NCI-H2196 treated with DMSO at 0.1 percent for 48 hours (cell line): ENCODE data around the gene NTMT1.

ENCODE experiments used
- DNase-seq: peaks from one replicate; lab custom pipeline; 2025; ENCODE audit not compliant: unreplicated experiment; lab: John Stamatoyannopoulos, UW

The NTMT1 gene

GRCh38 chr9:129673602-129674001 is 47.6 kb downstream of the NTMT1 start:
- no peak for DNase-seq

GRCh38 chr9:129674229-129674628 is 48.3 kb downstream of the NTMT1 start:
- DNase-seq: no peak

GRCh38 chr9:129675620-129676019 is 49.7 kb downstream of the NTMT1 start:
- DNase-seq: no peak

DNA sequence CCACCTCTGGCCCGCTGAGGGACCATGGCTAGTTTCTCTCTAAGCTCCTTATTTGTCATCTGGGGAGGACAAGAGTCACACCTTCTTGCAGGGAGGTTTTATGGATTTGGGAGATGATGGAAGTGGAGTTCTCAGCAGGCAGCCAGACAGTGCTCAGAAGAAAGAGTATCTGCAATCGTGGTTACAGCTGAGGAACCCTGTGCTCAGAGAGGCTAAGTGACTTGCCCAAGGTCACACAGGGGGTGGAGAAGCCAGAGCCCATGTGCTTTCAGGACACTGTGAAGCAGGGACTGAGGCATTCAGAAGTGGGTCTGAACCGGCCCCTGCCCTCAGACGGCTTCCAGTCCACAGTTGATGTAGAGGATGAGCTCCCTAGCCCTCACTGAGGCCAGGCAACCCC is 50.3 kb downstream of the NTMT1 start:
- no peak for DNase-seq

DNA sequence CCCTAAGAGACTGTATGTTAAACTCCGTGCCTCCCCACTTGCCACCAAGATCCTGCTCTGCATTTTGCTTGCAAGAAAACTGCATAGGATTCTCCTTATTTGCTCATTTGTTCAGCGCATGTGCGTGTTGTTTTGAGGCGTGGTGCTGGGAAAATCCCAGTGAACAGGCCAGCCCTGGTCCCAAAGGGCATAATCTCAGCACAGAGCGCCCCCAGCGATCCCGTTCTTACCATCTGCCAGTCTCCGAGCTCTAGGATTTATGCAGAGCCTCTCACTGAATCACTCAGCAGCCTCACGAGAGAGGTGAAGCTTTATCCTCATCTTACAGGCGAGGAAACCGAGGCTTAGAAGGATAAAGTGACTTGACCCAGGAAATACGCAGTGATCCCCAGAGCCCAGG is 51.0 kb downstream of the NTMT1 start:
- no peak for DNase-seq

- DNase-seq: no peak
These were observed 51.5 kb downstream of the NTMT1 start for GRCh38 chr9:129677456-129677855.

GRCh38 chr9:129678844-129679243 is 52.9 kb downstream of the NTMT1 start:
- DNase-seq: no peak

DNA sequence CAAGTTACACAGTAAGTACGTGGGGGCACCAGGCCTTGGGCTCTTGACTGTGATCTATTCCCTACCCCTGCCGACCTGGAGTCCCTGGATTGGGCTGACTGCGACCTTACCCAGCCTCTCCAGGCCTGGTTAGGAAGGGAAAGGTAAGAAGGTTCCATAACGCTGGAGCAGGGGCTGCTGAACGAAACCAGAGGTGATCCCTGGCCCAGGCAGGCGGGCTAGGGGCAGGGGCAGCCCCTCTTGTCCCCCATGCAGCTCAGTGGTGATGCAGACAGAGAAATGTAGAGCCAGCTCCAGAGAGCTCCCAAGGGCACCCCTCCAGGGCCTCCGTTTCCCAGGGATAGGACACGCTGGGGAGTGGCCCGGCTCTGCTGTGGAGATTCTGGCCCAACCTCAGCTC is 53.6 kb downstream of the NTMT1 start:
- no peak for DNase-seq

GRCh38 chr9:129681924-129682323 is 56.0 kb downstream of the NTMT1 start:
- DNase-seq: no peak

DNA sequence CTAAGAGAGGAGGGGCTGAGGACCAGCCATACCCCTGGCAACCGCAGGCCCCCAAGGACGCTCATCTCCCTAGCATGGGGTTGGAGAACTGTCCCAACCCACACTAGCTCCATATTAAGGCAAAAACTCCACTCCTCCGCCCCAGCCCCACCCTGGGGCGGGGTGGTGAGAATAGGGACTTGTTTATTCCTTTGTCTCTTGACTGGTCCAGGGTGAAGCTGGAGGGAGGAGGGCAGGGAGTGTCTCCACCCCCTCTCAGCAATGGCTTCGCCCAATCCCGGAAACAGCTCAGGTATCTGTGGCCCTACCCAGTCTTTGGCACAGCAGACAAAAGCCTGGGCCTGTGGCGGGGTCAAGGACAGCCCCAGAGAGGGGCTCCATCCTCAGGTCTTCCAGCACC is 56.4 kb downstream of the NTMT1 start:
- no peak for DNase-seq

- DNase-seq: no peak
These were observed 59.4 kb downstream of the NTMT1 start for GRCh38 chr9:129685220-129685932.
